Uterus (tissue), 4 donors: ENCODE data around the gene MSI2. TPM values are rescaled to one million over a fixed set of nuclear protein-coding genes. Genes with fewer than 3 reads are reported as not detected.

Experiments used
- DNase-seq, 2 donors: peaks; one replicate each; pipeline ENCODE4 v3.0.0-alpha.2; 2019 to 2020
- H3K27ac ChIP-seq, 2 donors: fragments of 200-600 bp; sonication (generic); 1 replicate in 1 of 2; 2 replicates in 1 of 2; pipeline ENCODE4 v1.5.1; 2016 to 2018
- H3K27me3 ChIP-seq, 2 donors: fragments of 200-600 bp; sonication (generic); one replicate each; pipeline ENCODE4 v1.5.1; 2018 to 2019; ENCODE audit warnings: control low read depth in 1 of 2
- H3K36me3 ChIP-seq, 2 donors: fragments of 200-600 bp; sonication (generic); one replicate each; pipeline ENCODE4 v1.5.1; 2019; ENCODE audit warnings: control low read depth in 1 of 2
- H3K4me1 ChIP-seq, 2 donors: fragments of 200-600 bp; sonication (generic); one replicate each; pipeline ENCODE4 v1.5.1; 2018 to 2019; ENCODE audit warnings: control low read depth in 1 of 2
- H3K4me3 ChIP-seq, 2 donors: fragments of 200-600 bp; sonication (generic); 1 replicate in 1 of 2; 2 replicates in 1 of 2; pipeline ENCODE4 v1.5.1; 2018 to 2019; ENCODE audit warnings: mild to moderate bottlenecking in 1 of 2
- H3K9me3 ChIP-seq, 2 donors: fragments of 200-600 bp; sonication (generic); one replicate each; pipeline ENCODE4 v1.5.1; 2019; ENCODE audit warnings: control low read depth in 1 of 2
- POLR2A ChIP-seq, 2 donors: fragments of 450-650 bp; IDR thresholded peaks; one replicate each; pipeline ENCODE4 v1.6.1; 2016; ENCODE audit warnings: antibody characterized with exemption in 2 of 2, mild to moderate bottlenecking in 1 of 2, moderate library complexity in 1 of 2
- intact Hi-C: fragments of 100-400 bp; cut with DNase I; formaldehyde crosslinking; loops from one replicate; pipeline ENCODE4 v1.15.1; 2023; ENCODE audit warnings: low total_unique reads
- total RNA-seq, 4 donors: library from RNA; depleted of rRNA in 3 of 4; stranded (reverse); fragments of >200 nt in 3 of 4; gene quantifications; one replicate each; pipeline versions ENCODE4 v1.1.0 to v1.2.4, GENCODE V29; 2014 to 2023
- TF ChIP-seq, protein P1 (sequence below), 4 experiments: fragments of 200-600 bp in 2 of 4; fragments of 450-650 bp in 2 of 4; sonication (generic) in 2 of 4; IDR thresholded peaks; one replicate each; pipeline ENCODE4 v1.5.1; 2016 to 2019; ENCODE audit warnings: antibody characterized with exemption in 4 of 4, mild to moderate bottlenecking in 2 of 4, moderate library complexity in 1 of 4
- donor health status: DM: yes; HTN: yes; CAD: no.

MSI2 gene
- total RNA-seq, 4 donors from 2014 or later: 13.2 to 60.8 (median 44.5) TPM

DNA sequence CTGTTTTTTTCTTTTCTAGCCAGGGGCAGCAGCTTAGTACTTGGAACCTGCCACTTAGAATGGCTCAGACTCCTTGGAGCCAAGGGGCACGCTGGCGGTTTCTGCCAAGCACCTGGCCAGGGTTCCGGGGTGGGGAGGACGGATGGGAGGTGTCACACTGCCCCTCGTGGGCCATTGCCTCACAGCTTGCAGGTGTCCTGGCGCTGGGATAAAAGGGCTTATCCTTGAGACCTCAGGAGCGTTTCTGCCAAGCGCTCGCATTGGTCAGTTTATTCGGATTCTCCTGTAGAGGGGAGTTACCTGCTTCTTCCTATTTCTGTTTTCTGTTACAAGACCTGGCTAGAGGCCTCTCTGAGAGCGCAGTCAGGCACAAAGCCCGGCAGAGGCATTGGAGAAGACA, 234.6 kb downstream of the MSI2 start:
- Histone ChIP-seq H3K27ac (no peak overlapping the region), H3K27me3 (no peaks in the 10 kb centered on the region), H3K4me1 (no peaks in the 10 kb centered on the region), H3K9me3 (no peaks in the 10 kb centered on the region), H3K36me3 (no peaks in the 10 kb centered on the region), H3K4me3 (no peak overlapping the region)
- TF ChIP-seq, protein P1, sequence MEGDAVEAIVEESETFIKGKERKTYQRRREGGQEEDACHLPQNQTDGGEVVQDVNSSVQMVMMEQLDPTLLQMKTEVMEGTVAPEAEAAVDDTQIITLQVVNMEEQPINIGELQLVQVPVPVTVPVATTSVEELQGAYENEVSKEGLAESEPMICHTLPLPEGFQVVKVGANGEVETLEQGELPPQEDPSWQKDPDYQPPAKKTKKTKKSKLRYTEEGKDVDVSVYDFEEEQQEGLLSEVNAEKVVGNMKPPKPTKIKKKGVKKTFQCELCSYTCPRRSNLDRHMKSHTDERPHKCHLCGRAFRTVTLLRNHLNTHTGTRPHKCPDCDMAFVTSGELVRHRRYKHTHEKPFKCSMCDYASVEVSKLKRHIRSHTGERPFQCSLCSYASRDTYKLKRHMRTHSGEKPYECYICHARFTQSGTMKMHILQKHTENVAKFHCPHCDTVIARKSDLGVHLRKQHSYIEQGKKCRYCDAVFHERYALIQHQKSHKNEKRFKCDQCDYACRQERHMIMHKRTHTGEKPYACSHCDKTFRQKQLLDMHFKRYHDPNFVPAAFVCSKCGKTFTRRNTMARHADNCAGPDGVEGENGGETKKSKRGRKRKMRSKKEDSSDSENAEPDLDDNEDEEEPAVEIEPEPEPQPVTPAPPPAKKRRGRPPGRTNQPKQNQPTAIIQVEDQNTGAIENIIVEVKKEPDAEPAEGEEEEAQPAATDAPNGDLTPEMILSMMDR (IDR thresholded peaks at IDR 0.05): no peak
- no peak for TF ChIP-seq POLR2A (IDR thresholded peaks at IDR 0.05)
- DNase-seq: no peak
- intact Hi-C loops: no loop called here

DNA sequence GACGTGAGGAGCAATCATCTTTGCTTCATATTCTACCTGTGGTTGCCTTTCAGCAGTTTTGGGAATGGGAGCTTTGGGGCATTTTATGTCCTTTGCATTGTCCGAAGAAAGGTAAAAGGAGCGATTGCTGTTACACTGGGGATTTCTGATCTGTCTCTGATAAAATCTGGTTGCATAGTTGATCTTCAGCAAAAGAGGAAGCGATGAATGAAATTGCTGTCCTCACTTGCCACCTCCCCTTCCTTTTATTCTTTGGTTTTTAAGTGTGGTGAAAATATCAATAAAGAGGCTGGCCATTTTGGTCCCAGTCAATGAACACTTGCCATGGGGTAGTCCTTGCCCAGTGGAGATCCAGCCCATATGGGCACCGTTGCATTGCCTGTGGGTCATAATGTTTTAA, 236.8 kb downstream of the MSI2 start:
- Histone ChIP-seq H3K27me3 (no peaks in the 10 kb centered on the region), H3K36me3 (no peaks in the 10 kb centered on the region), H3K4me3 (no peak overlapping the region), H3K9me3 (no peaks in the 10 kb centered on the region), H3K27ac (no peak overlapping the region), H3K4me1 (no peaks in the 10 kb centered on the region)
- TF ChIP-seq POLR2A (IDR thresholded peaks at IDR 0.05): no peak
- TF ChIP-seq, protein P1 (IDR thresholded peaks at IDR 0.05): no peak
- intact Hi-C loops: no loop called here
- no peak for DNase-seq

DNA sequence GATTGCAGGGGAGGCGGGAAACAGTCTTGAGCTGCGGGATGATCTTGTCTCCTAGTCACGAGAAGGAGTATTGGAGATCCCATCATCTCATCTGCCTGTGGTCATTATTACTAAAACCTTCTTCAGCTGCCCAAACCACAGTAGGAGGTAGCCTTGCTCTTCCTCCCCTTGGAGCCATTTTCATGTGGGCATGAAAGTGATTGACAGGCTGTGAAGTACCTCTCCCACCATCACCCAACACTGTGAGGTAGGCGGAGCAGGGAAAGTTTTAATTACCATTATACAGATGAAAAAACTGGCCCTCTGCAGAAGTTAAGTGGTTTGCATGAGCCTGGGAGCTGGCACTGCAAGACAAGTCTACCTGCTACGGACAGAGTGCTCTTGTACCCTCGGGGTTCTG, 237.3 kb downstream of the MSI2 start:
- intact Hi-C loops: no loop called here
- Histone ChIP-seq H3K4me3 (no peak overlapping the region), H3K4me1 (no peaks in the 10 kb centered on the region), H3K9me3 (no peaks in the 10 kb centered on the region), H3K36me3 (no peaks in the 10 kb centered on the region), H3K27me3 (no peaks in the 10 kb centered on the region), H3K27ac (no peak overlapping the region)
- TF ChIP-seq, protein P1 (IDR thresholded peaks at IDR 0.05): no peak
- TF ChIP-seq POLR2A (IDR thresholded peaks at IDR 0.05): no peak
- DNase-seq: no peak

DNA sequence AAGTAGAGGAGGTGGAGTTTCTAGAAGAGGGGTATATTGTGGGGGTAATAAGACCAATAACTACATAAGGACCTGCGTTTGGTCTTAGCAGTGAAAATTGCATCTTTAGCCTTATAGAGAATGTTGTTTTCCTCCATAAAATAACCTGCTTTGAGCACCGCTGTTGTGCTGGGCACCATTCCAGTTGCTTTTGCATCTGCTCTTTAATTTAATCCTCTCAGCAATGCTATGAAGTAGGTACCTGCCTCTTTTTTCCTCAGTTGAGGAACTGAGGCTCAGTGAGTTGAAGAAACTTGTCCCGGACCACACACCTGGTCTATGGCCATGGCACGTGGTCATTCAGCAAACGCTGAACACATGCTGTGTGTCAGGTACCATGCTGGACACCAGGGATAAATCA, 238.1 kb downstream of the MSI2 start:
- Histone ChIP-seq H3K9me3 (no peaks in the 10 kb centered on the region), H3K27me3 (no peaks in the 10 kb centered on the region), H3K27ac (no peak overlapping the region), H3K4me3 (no peak overlapping the region), H3K4me1 (no peaks in the 10 kb centered on the region), H3K36me3 (no peaks in the 10 kb centered on the region)
- no peak for DNase-seq
- intact Hi-C loops: no loop called here
- TF ChIP-seq, protein P1 (IDR thresholded peaks at IDR 0.05): no peak
- TF ChIP-seq POLR2A (IDR thresholded peaks at IDR 0.05): no peak

DNA sequence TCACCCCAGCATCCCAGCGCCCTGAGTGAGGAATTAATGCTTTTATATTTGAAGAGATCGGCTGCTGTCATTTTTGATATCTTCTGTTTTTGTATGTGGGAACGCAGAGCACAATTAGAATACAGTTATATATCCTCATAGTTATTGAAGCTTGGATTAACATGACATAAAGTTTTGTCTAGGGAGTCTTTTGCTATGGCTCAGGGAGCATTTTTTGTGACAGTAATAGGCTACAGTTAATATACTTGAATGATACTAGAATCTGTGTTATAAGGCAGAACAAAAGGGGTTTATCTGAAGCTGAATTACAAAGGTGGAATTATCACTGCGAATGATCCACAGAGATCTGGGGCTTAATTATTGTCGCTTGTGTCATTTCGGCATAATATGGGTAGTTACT, 239.4 kb downstream of the MSI2 start:
- no peaks in the 10 kb centered on the region for H3K9me3 ChIP-seq
- TF ChIP-seq POLR2A (IDR thresholded peaks at IDR 0.05): no peak
- TF ChIP-seq, protein P1 (IDR thresholded peaks at IDR 0.05): no peak
- no peaks in the 10 kb centered on the region for H3K4me1 ChIP-seq
- no peaks in the 10 kb centered on the region for H3K27me3 ChIP-seq
- H3K4me3 ChIP-seq: no peak overlapping the region
- intact Hi-C loops: no loop called here
- no peak for DNase-seq
- no peak overlapping the region for H3K27ac ChIP-seq
- H3K36me3 ChIP-seq: no peaks in the 10 kb centered on the region
